ENCODE data around the gene HNRNPC. TPM values are rescaled to one million over a fixed set of nuclear protein-coding genes. Genes with fewer than 3 reads are reported as not detected.
A peak's percentile ranks its signal among the peaks of the same experiment; 100 is the strongest.

The HNRNPC gene
- total RNA-seq, 2 experiments from 2014 or later: 897 to 1,000 TPM

GRCh38 chr14:21192875-21193535 lies 76.2 kb downstream of the HNRNPC start:
- Histone ChIP-seq H2AFZ (ENCODE audit: low read length) (peak overlapping the region; percentile 96; the same call in 1 of the 2 replicates), H3K36me3 (ENCODE audit: insufficient read depth, low read length) (no peaks in the 10 kb centered on the region), H3K4me3 (ENCODE audit: low read depth, low read length, poor library complexity, severe bottlenecking) (no peak overlapping the region), H3K79me2 (ENCODE audit: insufficient read depth, low read depth, low read length) (no peaks in the 10 kb centered on the region), H3K4me2 (ENCODE audit: low read length) (no peak overlapping the region), H3K9me3 (ENCODE audit: low read length) (no peaks in the 10 kb centered on the region), H4K20me1 (ENCODE audit: insufficient read depth, low read length) (no peaks in the 10 kb centered on the region), H3K4me1 (ENCODE audit: insufficient read depth, low read length, poor library complexity, severe bottlenecking) (peaks cover 20% of the 10 kb centered on the region), H3K27ac (ENCODE audit: low read depth, low read length, poor library complexity, severe bottlenecking) (no peak overlapping the region), H3K9me2 (ENCODE audit: insufficient read depth, low read length) (no peaks in the 10 kb centered on the region)
- CTCF ChIA-PET (ENCODE audit: unreplicated experiment): no interaction called here
- intact Hi-C loops (cut with micrococcal nuclease; ENCODE audit: unreplicated experiment): no loop called here
- DNase-seq (ENCODE audit: low spot score): no peak
- TF ChIP-seq CTCF (conservative IDR thresholded peaks at IDR 0.05; ENCODE audit: low read length) (no peak), EZH2phosphoT487 (IDR thresholded peaks at IDR 0.05; ENCODE audit: borderline replicate concordance, low read depth, low read length) (no peak)
- POLR2A ChIA-PET: no interaction called here
- no TSS peak for BruUV-seq (replicated peaks)

- ChIA-PET CTCF (ENCODE audit: unreplicated experiment) (no interaction called here), POLR2A (interaction anchor here (0.5 kb wide), 1 partner anchor 1521 kb away, joined by 5 read pairs; no protein-coding TSS in a partner anchor)
- Histone ChIP-seq H3K9me3 (ENCODE audit: low read length) (no peaks in the 10 kb centered on the region), H3K4me3 (ENCODE audit: low read depth, low read length, poor library complexity, severe bottlenecking) (peak overlapping the region; percentile 58), H3K36me3 (ENCODE audit: insufficient read depth, low read length) (no peaks in the 10 kb centered on the region), H3K4me2 (ENCODE audit: low read length) (peak overlapping the region; percentile 79), H3K9me2 (ENCODE audit: insufficient read depth, low read length) (no peaks in the 10 kb centered on the region), H3K4me1 (ENCODE audit: insufficient read depth, low read length, poor library complexity, severe bottlenecking) (peaks cover 20% of the 10 kb centered on the region), H3K27ac (ENCODE audit: low read depth, low read length, poor library complexity, severe bottlenecking) (no peak overlapping the region), H2AFZ (ENCODE audit: low read length) (peak overlapping the region; percentile 96), H3K79me2 (ENCODE audit: insufficient read depth, low read depth, low read length) (no peaks in the 10 kb centered on the region), H4K20me1 (ENCODE audit: insufficient read depth, low read length) (no peaks in the 10 kb centered on the region)
- BruUV-seq (replicated peaks): no TSS peak
- TF ChIP-seq EZH2phosphoT487 (IDR thresholded peaks at IDR 0.05; ENCODE audit: borderline replicate concordance, low read depth, low read length): no peak
- TF ChIP-seq CTCF (conservative IDR thresholded peaks at IDR 0.05; ENCODE audit: low read length): no peak
- DNase-seq (ENCODE audit: low spot score): no peak
- intact Hi-C loops (cut with micrococcal nuclease; ENCODE audit: unreplicated experiment): no loop called here
Observed at GRCh38 chr14:21192447-21192822, 76.8 kb downstream of the HNRNPC start.

- DNase-seq (ENCODE audit: low spot score): peak; percentile 92
- H2AFZ ChIP-seq (ENCODE audit: low read length): peak overlapping the region; percentile 96
- peak overlapping the region; percentile 41 for H3K27ac ChIP-seq (ENCODE audit: low read depth, low read length, poor library complexity, severe bottlenecking)
- H3K4me3 ChIP-seq (ENCODE audit: low read depth, low read length, poor library complexity, severe bottlenecking): peak overlapping the region; percentile 58
- intact Hi-C loops (cut with micrococcal nuclease; ENCODE audit: unreplicated experiment): no loop called here
- no peaks in the 10 kb centered on the region for H3K79me2 ChIP-seq (ENCODE audit: insufficient read depth, low read depth, low read length)
- BruUV-seq (replicated peaks): no TSS peak
- no peaks in the 10 kb centered on the region for H3K9me2 ChIP-seq (ENCODE audit: insufficient read depth, low read length)
- no peaks in the 10 kb centered on the region for H3K9me3 ChIP-seq (ENCODE audit: low read length)
- no peaks in the 10 kb centered on the region for H3K36me3 ChIP-seq (ENCODE audit: insufficient read depth, low read length)
- H4K20me1 ChIP-seq (ENCODE audit: insufficient read depth, low read length): no peaks in the 10 kb centered on the region
- peaks cover 20% of the 10 kb centered on the region for H3K4me1 ChIP-seq (ENCODE audit: insufficient read depth, low read length, poor library complexity, severe bottlenecking)
- peak overlapping the region; percentile 79 for H3K4me2 ChIP-seq (ENCODE audit: low read length)
- TF ChIP-seq CTCF (conservative IDR thresholded peaks at IDR 0.05; ENCODE audit: low read length) (no peak), EZH2phosphoT487 (IDR thresholded peaks at IDR 0.05; ENCODE audit: borderline replicate concordance, low read depth, low read length) (no peak)
- ChIA-PET CTCF (ENCODE audit: unreplicated experiment) (no interaction called here), POLR2A (interaction anchor here (0.5 to 0.7 kb wide), 3 partner anchors 175 to 1521 kb away, joined by 3 to 8 read pairs (median 5); no protein-coding TSS in a partner anchor)
Observed at GRCh38 chr14:21191809-21192446, 77.3 kb downstream of the HNRNPC start.

Data from OCI-LY7 (cell line).